Breast epithelium (tissue), 4 donors: ENCODE measurements around the gene ZSCAN25. TPM values are rescaled to one million over a fixed set of nuclear protein-coding genes. Genes with fewer than 3 reads are reported as not detected.
"Not testable (repeated sequence)": the region's sequence is repeated elsewhere in the genome, so short reads cannot be mapped to it uniquely, and the experiment has no call there.

ENCODE experiments used
- DNase-seq, 2 donors: peaks; one replicate each; pipeline ENCODE4 v3.0.0-alpha.2; 2019; ENCODE audit warnings: low spot score in 2 of 2
- H3K27ac ChIP-seq, 2 donors: fragments of 200-600 bp; sonication (generic) in 1 of 2; one replicate each; pipeline ENCODE4 v1.5.1; 2016 to 2019; ENCODE audit warnings: mild to moderate bottlenecking in 1 of 2
- H3K27me3 ChIP-seq, 2 donors: fragments of 200-600 bp; sonication (generic) in 1 of 2; one replicate each; pipeline versions ENCODE4 v1.5.1 to v1.6.0; 2017 to 2019; ENCODE audit warnings: control low read depth in 1 of 2, mild to moderate bottlenecking in 1 of 2
- H3K36me3 ChIP-seq: fragments of 200-600 bp; one replicate; pipeline ENCODE4 v1.5.1; 2019
- H3K4me1 ChIP-seq, 2 donors: fragments of 200-600 bp; sonication (generic); one replicate each; pipeline ENCODE4 v1.5.1; 2016 to 2019; ENCODE audit warnings: control low read depth in 1 of 2
- H3K4me3 ChIP-seq, 3 donors: fragments of 200-600 bp; sonication (generic); 1 replicate in 2 of 3; 2 replicates in 1 of 3; pipeline ENCODE4 v1.5.1; 2016 to 2019; ENCODE audit warnings: mild to moderate bottlenecking in 3 of 3, moderate library complexity in 2 of 3
- H3K9me3 ChIP-seq, 2 donors: fragments of 200-600 bp; sonication (generic) in 1 of 2; one replicate each; pipeline ENCODE4 v1.5.1; 2016 to 2019; ENCODE audit warnings: control low read depth in 1 of 2
- POLR2A ChIP-seq: fragments of 450-650 bp; IDR thresholded peaks from one replicate; pipeline ENCODE4 v1.6.1; 2016; ENCODE audit warnings: antibody characterized with exemption, mild to moderate bottlenecking, moderate library complexity
- POLR2AphosphoS5 ChIP-seq, 3 donors: sonication (generic); formaldehyde crosslinking; IDR thresholded peaks; one replicate each; pipeline ENCODE4 v1.6.1; 2017; ENCODE audit warnings: antibody characterized with exemption in 3 of 3
- intact Hi-C: fragments of 100-400 bp; cut with DNase I; formaldehyde crosslinking; loops from one replicate; pipeline ENCODE4 v1.15.1; 2023; ENCODE audit warnings: low total_unique reads
- total RNA-seq, 3 donors: library from RNA; depleted of rRNA; stranded (reverse); fragments of >200 nt; gene quantifications; one replicate each; pipeline ENCODE4 v1.1.0, GENCODE V29; 2016
- TF ChIP-seq, protein P1 (sequence below), 3 donors: fragments of 450-650 bp; IDR thresholded peaks; one replicate each; pipeline ENCODE4 v1.5.1; 2016 to 2017; ENCODE audit warnings: antibody characterized with exemption in 3 of 3, mild to moderate bottlenecking in 3 of 3, moderate library complexity in 3 of 3

Gene ZSCAN25
- 10 to 100 TPM; 15.2 to 23.6 (median 18.4) TPM for total RNA-seq

DNA sequence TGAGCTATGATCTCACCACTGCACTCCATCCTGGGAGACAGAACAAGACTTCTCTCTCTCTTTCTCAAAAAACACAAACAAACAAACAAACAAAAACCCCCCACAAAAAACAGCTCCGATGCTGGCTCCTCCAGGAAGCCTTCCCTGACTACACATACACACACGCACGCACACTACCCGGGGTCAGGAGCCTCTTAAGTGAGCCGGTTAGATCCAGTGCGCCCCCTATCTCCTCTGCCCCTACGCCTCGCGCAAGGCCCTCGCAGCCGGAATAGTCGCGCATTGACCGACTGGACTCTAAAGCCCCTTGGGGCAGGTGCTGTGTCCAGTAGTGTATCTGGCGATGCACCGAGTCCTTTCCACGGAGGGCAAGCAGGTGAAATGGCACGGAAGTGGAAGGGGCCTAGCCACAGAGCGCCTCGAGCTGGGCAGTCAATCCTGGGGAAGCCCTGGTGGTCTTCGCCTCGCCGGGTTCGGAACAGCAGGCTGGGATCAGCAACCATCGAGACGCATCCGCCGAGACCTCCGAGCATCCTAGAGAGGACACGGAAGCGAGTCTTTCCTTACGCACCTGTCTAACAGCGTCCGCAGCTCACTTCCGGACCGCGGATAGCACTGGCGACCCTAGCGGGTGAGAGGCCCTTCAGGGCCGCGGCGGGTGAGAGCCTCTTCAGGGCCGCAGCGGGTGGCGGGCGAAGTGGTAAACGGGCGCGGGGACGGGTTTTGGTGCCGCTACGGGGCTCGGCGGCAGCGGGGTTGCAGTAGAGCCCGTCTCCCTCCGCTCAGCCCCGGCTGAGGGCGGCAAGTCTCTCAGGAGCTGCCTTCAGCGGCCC lies at the start of gene ZSCAN25:
Gene ZSCAN25 (plus strand): TSS at position 588 of the 833 bp plus-strand sequence. CDS start 2,661 bp downstream, outside the sequence.
- DNase-seq = peak; percentile 62 to 75
- peaks cover 0 to 10% of the 10 kb centered on the region in 2 donors for H3K4me1 ChIP-seq
- H3K9me3 ChIP-seq = no peaks in the 10 kb centered on the region
- H3K4me3 ChIP-seq = peak within 1 kb of the TSS; percentile 74 to 98 (median 84)
- peak; percentile 66 to 79 (median 69) for TF ChIP-seq POLR2AphosphoS5 (IDR thresholded peaks at IDR 0.05)
- TF ChIP-seq, protein P1, sequence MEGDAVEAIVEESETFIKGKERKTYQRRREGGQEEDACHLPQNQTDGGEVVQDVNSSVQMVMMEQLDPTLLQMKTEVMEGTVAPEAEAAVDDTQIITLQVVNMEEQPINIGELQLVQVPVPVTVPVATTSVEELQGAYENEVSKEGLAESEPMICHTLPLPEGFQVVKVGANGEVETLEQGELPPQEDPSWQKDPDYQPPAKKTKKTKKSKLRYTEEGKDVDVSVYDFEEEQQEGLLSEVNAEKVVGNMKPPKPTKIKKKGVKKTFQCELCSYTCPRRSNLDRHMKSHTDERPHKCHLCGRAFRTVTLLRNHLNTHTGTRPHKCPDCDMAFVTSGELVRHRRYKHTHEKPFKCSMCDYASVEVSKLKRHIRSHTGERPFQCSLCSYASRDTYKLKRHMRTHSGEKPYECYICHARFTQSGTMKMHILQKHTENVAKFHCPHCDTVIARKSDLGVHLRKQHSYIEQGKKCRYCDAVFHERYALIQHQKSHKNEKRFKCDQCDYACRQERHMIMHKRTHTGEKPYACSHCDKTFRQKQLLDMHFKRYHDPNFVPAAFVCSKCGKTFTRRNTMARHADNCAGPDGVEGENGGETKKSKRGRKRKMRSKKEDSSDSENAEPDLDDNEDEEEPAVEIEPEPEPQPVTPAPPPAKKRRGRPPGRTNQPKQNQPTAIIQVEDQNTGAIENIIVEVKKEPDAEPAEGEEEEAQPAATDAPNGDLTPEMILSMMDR (IDR thresholded peaks at IDR 0.05) = no peak
- intact Hi-C loops = no loop called here
- peaks cover 5% of the 10 kb centered on the region for H3K36me3 ChIP-seq
- peak within 1 kb of the TSS; percentile 87 to 90 for H3K27ac ChIP-seq
- H3K27me3 ChIP-seq = no peaks in the 10 kb centered on the region

DNA sequence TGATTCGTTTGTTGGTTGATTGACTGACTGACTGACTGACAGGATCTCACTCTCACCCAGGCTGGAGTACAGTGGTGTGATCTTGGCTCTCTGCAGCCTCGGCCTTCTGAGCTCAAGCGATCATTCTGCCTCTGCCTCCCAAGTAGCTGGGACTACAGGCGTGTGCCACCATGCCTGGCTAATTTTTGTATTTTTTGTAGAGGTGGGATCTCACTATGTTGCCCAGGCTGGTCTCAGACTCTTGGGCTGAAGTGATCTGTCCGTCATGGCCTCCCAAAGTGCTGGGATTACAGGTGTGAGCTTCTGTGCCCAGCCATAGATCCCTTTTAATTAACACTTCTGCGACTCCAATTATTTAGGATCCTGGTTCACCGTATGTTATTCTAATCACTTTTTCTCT lies 48.0 kb upstream of the ZSCAN25 start:
- H3K27me3 ChIP-seq, H3K9me3 ChIP-seq, H3K27ac ChIP-seq, H3K36me3 ChIP-seq, DNase-seq, H3K4me1 ChIP-seq, H3K4me3 ChIP-seq, intact Hi-C loops: not testable (repeated sequence)

DNA sequence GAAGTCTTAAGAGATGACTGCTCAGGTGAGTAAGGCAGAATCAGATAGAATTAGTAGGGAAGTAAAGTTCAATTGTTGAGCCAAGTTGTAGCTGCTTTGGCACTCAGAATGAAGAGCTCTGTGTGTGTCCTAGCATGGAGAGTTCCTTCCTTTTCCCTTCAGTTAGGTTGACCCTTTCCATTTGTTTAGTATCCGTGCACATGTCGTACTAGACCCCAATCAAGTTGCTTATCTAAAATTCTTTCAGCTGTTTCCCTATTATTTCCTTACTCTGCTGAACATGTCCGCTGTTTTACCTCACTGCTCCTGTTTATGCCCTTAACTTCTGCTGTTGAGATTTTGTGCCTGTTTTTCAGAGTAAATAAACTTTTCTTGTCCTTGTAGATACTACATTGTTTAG lies 45.0 kb upstream of the ZSCAN25 start:
- intact Hi-C loops = no loop called here
- H3K27ac ChIP-seq = no peak overlapping the region
- no peak for DNase-seq
- H3K4me1 ChIP-seq = no peaks in the 10 kb centered on the region
- no peaks in the 10 kb centered on the region for H3K27me3 ChIP-seq
- no peaks in the 10 kb centered on the region for H3K36me3 ChIP-seq
- no peak overlapping the region for H3K4me3 ChIP-seq
- no peaks in the 10 kb centered on the region for H3K9me3 ChIP-seq
- TF ChIP-seq, protein P1 (IDR thresholded peaks at IDR 0.05) = no peak
- TF ChIP-seq POLR2A (no peak), POLR2AphosphoS5 (IDR thresholded peaks at IDR 0.05) (no peak)

DNA sequence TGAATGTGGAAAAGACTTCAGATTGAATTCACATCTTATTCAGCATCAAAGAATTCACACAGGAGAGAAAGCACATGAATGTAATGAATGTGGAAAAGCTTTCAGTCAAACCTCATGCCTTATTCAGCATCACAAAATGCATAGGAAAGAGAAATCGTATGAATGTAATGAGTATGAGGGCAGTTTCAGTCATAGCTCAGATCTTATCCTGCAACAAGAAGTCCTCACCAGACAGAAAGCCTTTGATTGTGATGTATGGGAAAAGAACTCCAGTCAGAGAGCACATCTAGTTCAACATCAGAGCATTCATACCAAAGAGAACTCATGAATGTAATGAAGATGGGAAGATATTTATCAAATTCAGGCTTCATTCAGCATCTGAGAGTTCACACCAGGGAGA lies 43.5 kb upstream of the ZSCAN25 start:
- no peak for TF ChIP-seq POLR2A
- TF ChIP-seq, protein P1 (IDR thresholded peaks at IDR 0.05) = no peak
- no peak for DNase-seq
- H3K27ac ChIP-seq = no peak overlapping the region
- intact Hi-C loops = no loop called here
- H3K4me3 ChIP-seq = no peak overlapping the region
- no peaks in the 10 kb centered on the region for H3K27me3 ChIP-seq
- no peaks in the 10 kb centered on the region for H3K4me1 ChIP-seq
- no peaks in the 10 kb centered on the region for H3K9me3 ChIP-seq
- no peaks in the 10 kb centered on the region for H3K36me3 ChIP-seq

DNA sequence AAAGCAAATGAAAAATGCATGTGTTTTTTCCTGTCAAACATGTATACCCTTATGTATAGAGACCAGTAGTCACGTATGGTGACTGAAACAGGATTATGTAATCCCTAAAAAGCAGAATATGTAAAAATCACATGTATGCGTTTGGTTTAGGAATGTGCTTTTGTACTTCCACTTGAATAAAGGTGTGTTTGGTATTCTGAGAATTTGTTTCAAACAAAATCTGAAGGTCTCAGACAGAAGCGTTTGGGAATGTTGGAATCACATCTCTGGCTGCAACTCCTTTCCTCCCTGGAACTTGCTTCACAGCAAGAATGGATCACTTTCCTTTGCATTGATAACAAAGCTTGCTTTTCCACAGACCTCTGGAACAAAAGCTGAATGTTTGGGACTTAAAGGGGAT lies 40.5 kb upstream of the ZSCAN25 start:
- intact Hi-C loops = no loop called here
- no peaks in the 10 kb centered on the region for H3K4me1 ChIP-seq
- no peaks in the 10 kb centered on the region for H3K36me3 ChIP-seq
- H3K27ac ChIP-seq = no peak overlapping the region
- no peak overlapping the region for H3K4me3 ChIP-seq
- TF ChIP-seq POLR2AphosphoS5 (IDR thresholded peaks at IDR 0.05) = no peak
- TF ChIP-seq, protein P1 (IDR thresholded peaks at IDR 0.05) = no peak
- no peak for TF ChIP-seq POLR2A
- H3K27me3 ChIP-seq = no peaks in the 10 kb centered on the region
- no peaks in the 10 kb centered on the region for H3K9me3 ChIP-seq
- DNase-seq = no peak
